ENCODE data around the gene CALN1.

GRCh38 chr7:72097226-72097625, 314.9 kb downstream of the CALN1 start:
- no peak for TF ChIP-seq EP300 (IDR thresholded peaks at IDR 0.05)
- TF ChIP-seq, protein P1, sequence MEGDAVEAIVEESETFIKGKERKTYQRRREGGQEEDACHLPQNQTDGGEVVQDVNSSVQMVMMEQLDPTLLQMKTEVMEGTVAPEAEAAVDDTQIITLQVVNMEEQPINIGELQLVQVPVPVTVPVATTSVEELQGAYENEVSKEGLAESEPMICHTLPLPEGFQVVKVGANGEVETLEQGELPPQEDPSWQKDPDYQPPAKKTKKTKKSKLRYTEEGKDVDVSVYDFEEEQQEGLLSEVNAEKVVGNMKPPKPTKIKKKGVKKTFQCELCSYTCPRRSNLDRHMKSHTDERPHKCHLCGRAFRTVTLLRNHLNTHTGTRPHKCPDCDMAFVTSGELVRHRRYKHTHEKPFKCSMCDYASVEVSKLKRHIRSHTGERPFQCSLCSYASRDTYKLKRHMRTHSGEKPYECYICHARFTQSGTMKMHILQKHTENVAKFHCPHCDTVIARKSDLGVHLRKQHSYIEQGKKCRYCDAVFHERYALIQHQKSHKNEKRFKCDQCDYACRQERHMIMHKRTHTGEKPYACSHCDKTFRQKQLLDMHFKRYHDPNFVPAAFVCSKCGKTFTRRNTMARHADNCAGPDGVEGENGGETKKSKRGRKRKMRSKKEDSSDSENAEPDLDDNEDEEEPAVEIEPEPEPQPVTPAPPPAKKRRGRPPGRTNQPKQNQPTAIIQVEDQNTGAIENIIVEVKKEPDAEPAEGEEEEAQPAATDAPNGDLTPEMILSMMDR (IDR thresholded peaks at IDR 0.05) = no peak
